ENCODE results near the gene CCDC191.

- TF ChIP-seq, protein P1, sequence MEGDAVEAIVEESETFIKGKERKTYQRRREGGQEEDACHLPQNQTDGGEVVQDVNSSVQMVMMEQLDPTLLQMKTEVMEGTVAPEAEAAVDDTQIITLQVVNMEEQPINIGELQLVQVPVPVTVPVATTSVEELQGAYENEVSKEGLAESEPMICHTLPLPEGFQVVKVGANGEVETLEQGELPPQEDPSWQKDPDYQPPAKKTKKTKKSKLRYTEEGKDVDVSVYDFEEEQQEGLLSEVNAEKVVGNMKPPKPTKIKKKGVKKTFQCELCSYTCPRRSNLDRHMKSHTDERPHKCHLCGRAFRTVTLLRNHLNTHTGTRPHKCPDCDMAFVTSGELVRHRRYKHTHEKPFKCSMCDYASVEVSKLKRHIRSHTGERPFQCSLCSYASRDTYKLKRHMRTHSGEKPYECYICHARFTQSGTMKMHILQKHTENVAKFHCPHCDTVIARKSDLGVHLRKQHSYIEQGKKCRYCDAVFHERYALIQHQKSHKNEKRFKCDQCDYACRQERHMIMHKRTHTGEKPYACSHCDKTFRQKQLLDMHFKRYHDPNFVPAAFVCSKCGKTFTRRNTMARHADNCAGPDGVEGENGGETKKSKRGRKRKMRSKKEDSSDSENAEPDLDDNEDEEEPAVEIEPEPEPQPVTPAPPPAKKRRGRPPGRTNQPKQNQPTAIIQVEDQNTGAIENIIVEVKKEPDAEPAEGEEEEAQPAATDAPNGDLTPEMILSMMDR (IDR thresholded peaks at IDR 0.05 in 4 of 5, conservative IDR thresholded peaks at IDR 0.05 in 1 of 5): no peak
- TF ChIP-seq POLR2A (IDR thresholded peaks at IDR 0.05): no peak
These were observed 39.5 kb upstream of the CCDC191 start for GRCh38 chr3:114095796-114096195.

All from gastrocnemius medialis (tissue), 4 donors.